NCI-H187 treated with DMSO at 0.1 percent for 48 hours (cell line): Measurements from ENCODE around the gene LRRC4C.

Experiments used
- DNase-seq: peaks from one replicate; lab custom pipeline; 2025; lab: John Stamatoyannopoulos, UW

The LRRC4C gene

DNA sequence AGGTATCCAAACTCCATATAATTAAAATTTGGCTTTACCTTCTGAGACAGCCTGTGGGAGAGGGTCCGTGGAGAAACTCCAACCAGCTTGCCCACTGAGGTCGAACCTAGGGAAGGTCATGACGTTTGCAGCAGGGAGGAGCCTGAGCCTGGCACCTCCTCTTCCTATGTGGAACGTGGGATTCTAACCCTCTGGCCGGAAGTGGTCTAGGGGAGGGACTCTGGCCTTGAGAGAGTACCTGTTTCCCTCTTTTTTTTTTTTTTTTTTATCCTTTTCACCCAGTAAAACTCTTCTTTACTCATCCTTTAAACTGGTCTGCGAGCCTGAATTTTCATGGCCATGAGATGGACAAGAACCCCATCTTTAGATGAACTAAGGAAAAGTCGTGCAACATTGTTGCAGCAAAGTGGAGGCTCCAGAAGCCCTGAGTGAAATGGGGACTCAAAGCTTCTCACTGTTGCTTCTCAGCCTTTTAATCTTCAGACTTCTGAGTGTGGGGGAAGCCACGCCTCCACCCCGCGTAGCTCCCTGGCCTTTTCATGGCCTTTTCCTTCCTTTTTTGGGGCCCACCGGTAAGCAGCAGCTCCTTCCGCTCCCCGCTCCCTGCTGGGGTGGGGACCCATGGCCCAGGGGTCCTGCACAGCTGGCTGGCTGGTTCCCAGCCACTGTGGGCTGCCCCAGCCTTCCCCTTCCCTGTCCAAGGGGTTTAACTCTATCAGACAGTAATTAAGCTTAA is 1359.9 kb downstream of the LRRC4C start:
- DNase-seq: no peak

DNA sequence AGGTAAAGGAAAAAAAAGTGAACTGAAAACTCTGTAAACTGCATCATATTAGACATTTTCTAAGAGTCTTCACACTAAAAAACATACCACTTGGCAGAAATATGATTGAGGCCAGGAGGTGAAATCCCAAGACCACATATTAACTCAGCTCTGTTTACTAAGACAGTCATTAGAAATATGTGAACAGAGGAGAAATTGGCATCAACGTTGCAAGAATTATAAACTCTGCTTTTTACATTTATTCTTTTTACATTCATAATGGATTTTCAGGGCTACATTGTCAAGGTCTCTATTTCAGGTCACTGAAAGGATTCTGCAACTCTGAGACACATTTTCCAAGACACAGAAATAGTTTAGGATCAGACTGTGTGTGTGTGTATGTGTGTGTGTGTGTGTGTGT is 1364.0 kb downstream of the LRRC4C start:
- no peak for DNase-seq

DNA sequence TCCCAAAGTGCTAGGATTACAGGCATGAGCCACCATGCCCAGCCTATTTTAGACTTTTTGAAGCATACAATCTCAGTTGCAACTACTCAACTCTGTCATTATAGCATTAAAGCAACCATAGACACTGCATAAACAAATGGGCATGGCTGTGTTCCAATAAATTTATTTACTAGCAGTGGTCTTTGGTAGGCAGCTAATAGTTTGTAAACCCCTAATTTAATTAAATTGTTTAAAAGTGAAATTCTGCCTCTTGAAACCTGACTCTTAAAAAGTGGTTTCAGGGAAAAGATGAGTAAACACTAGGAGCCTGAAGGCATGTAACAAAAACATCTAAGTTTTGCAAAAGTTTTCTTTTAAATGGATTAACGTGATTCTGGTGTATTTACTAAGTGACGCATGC is 1364.5 kb downstream of the LRRC4C start:
- DNase-seq: no peak

DNA sequence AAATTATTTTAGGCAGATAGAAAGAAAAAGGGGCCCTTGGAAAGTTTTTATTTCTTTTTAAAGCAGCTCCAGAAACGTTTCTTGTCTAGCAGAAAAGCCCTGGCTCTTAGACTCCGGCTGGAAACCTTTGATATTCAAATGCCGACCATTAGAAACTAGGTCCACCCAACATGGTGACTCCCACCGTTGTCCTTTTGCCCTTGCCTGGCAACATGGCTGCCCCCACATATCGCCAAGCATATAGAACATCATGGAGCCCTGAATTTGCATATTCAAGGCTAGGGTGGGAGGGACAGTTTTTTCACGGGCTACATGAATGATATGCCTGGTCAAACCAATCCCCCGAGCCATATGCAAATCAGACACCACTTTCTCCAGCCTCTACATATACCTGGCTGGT is 1379.0 kb downstream of the LRRC4C start:
- DNase-seq: no peak
